Measurements from ENCODE around the gene IQSEC3.
"Not testable (repeated sequence)": the region's sequence is repeated elsewhere in the genome, so short reads cannot be mapped to it uniquely, and the experiment has no call there.

DNA sequence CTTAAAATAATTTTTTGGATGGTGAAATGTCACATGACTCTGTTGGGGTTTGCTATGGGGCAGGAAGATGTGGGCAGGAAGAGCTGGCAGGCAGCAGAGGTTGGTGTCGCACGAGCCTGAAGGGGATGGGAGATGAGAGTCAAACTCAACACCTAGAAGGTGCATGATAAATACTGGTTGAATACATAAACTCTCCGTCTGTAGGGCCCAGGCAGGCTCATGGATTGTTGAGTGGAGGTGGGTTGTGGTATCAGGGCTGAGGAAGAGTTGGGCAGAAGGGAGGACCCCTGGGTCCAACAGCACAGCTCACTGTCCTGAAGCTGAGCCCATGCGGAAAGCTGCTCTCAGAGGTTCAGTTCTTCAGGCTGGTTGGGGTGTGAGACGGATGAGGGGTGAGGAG lies 9.0 kb downstream of the IQSEC3 start:
- TF ChIP-seq, protein P1, sequence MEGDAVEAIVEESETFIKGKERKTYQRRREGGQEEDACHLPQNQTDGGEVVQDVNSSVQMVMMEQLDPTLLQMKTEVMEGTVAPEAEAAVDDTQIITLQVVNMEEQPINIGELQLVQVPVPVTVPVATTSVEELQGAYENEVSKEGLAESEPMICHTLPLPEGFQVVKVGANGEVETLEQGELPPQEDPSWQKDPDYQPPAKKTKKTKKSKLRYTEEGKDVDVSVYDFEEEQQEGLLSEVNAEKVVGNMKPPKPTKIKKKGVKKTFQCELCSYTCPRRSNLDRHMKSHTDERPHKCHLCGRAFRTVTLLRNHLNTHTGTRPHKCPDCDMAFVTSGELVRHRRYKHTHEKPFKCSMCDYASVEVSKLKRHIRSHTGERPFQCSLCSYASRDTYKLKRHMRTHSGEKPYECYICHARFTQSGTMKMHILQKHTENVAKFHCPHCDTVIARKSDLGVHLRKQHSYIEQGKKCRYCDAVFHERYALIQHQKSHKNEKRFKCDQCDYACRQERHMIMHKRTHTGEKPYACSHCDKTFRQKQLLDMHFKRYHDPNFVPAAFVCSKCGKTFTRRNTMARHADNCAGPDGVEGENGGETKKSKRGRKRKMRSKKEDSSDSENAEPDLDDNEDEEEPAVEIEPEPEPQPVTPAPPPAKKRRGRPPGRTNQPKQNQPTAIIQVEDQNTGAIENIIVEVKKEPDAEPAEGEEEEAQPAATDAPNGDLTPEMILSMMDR (IDR thresholded peaks at IDR 0.05), result not testable (repeated sequence)
- not testable (repeated sequence) for TF ChIP-seq POLR2A (IDR thresholded peaks at IDR 0.05)

Measured in body of pancreas (tissue), 4 donors.